Neural progenitor cell (in vitro differentiated cells): ENCODE data around the gene CCSER2. TPM values are rescaled to one million over a fixed set of nuclear protein-coding genes. Genes with fewer than 3 reads are reported as not detected.

Experiments used
- DNase-seq: peaks from one replicate; pipeline ENCODE4 v3.0.0-alpha.2; 2016; ENCODE audit warnings: low spot score
- H2AFZ ChIP-seq: fragments of 200-600 bp; sonication (generic); replicated peaks from 2 replicates; pipeline ENCODE4 v1.6.1; 2016; ENCODE audit warnings: antibody characterized with exemption
- H3F3A ChIP-seq: fragments of 200-600 bp; sonication (generic); 2 replicates; pipeline ENCODE4 v1.6.1; 2016; ENCODE audit warnings: antibody characterized with exemption, low read depth
- H3K27ac ChIP-seq: fragments of 200-600 bp; sonication (generic); 2 replicates; pipeline ENCODE4 v1.5.1; 2016; ENCODE audit warnings: mild to moderate bottlenecking
- H3K27me3 ChIP-seq: fragments of 200-600 bp; sonication (generic); 2 replicates; pipeline ENCODE4 v1.6.1; 2016; ENCODE audit warnings: mild to moderate bottlenecking, moderate library complexity
- H3K36me3 ChIP-seq: fragments of 200-600 bp; sonication (generic); 2 replicates; pipeline ENCODE4 v1.5.1; 2016
- H3K4me1 ChIP-seq: fragments of 200-600 bp; sonication (generic); 2 replicates; pipeline ENCODE4 v1.6.1; 2016; ENCODE audit warnings: mixed run types
- H3K4me2 ChIP-seq: fragments of 200-600 bp; sonication (generic); 2 replicates; pipeline ENCODE4 v1.6.1; 2016
- H3K4me3 ChIP-seq: fragments of 200-600 bp; sonication (generic); 2 replicates; pipeline ENCODE4 v1.5.1; 2016
- H3K79me2 ChIP-seq: fragments of 200-600 bp; sonication (generic); 2 replicates; pipeline ENCODE4 v1.6.1; 2016; ENCODE audit warnings: low read depth
- H3K9ac ChIP-seq: fragments of 200-600 bp; sonication (generic); 2 replicates; pipeline ENCODE4 v1.6.1; 2016
- H3K9me3 ChIP-seq: fragments of 200-600 bp; sonication (generic); 2 replicates; pipeline ENCODE4 v1.5.1; 2016; ENCODE audit warnings: low read depth
- H4K20me1 ChIP-seq: fragments of 200-600 bp; sonication (generic); 2 replicates; pipeline ENCODE4 v1.6.1; 2016; ENCODE audit warnings: low read depth
- H3K27ac Mint-ChIP-seq: 3 replicates; pipeline ENCODE4 v1.8.0; 2021; ENCODE audit warnings: mixed read lengths
- H3K27me3 Mint-ChIP-seq: 2 replicates; pipeline ENCODE4 v1.8.0; 2022; ENCODE audit warnings: low read depth, mild to moderate bottlenecking, inconsistent platforms, moderate library complexity, mixed read lengths; ENCODE audit not compliant: insufficient read depth
- H3K36me3 Mint-ChIP-seq: 3 replicates; pipeline ENCODE4 v1.8.0; 2021; ENCODE audit warnings: mixed read lengths
- H3K4me1 Mint-ChIP-seq: 3 replicates; pipeline ENCODE4 v1.8.0; 2021; ENCODE audit warnings: mixed read lengths
- H3K4me3 Mint-ChIP-seq: 3 replicates; pipeline ENCODE4 v1.8.0; 2021; ENCODE audit warnings: mild to moderate bottlenecking, moderate library complexity, mixed read lengths
- H3K9me3 Mint-ChIP-seq: 3 replicates; pipeline ENCODE4 v1.8.0; 2020; ENCODE audit warnings: mixed read lengths
- EZH2 ChIP-seq: fragments of 200-600 bp; sonication (generic); IDR thresholded peaks from 2 replicates; pipeline ENCODE4 v1.6.1; 2017; ENCODE audit warnings: antibody characterized with exemption, mild to moderate bottlenecking, moderate library complexity
- EZH2phosphoT487 ChIP-seq: fragments of 200-600 bp; sonication (generic); IDR thresholded peaks from 2 replicates; pipeline ENCODE4 v1.6.1; 2017; ENCODE audit warnings: antibody characterized with exemption
- total RNA-seq: library from RNA; depleted of rRNA; stranded (reverse); fragments of >200 nt; gene quantifications from 2 replicates; pipeline ENCODE4 v1.2.3, GENCODE V29; 2015; ENCODE audit warnings: low replicate concordance
- TF ChIP-seq, protein P1 (sequence below): fragments of 200-600 bp; sonication (generic); IDR thresholded peaks from 2 replicates; pipeline ENCODE4 v1.5.1; 2017; ENCODE audit warnings: antibody characterized with exemption, mild to moderate bottlenecking

CCSER2 gene
- total RNA-seq, 1 donor from 2014 or later: 39.3 TPM

- H3K4me1 Mint-ChIP-seq: peaks cover 14% of the 10 kb centered on the region
- H3K27me3 Mint-ChIP-seq: peaks cover 3% of the 10 kb centered on the region
- no peak overlapping the region for H3K27ac Mint-ChIP-seq
- no peak overlapping the region for H3K4me3 Mint-ChIP-seq
- peaks cover 32% of the 10 kb centered on the region for H3F3A ChIP-seq
- H3K27ac ChIP-seq: no peak overlapping the region
- TF ChIP-seq EZH2 (no peak), EZH2phosphoT487 (no peak)
- TF ChIP-seq, protein P1, sequence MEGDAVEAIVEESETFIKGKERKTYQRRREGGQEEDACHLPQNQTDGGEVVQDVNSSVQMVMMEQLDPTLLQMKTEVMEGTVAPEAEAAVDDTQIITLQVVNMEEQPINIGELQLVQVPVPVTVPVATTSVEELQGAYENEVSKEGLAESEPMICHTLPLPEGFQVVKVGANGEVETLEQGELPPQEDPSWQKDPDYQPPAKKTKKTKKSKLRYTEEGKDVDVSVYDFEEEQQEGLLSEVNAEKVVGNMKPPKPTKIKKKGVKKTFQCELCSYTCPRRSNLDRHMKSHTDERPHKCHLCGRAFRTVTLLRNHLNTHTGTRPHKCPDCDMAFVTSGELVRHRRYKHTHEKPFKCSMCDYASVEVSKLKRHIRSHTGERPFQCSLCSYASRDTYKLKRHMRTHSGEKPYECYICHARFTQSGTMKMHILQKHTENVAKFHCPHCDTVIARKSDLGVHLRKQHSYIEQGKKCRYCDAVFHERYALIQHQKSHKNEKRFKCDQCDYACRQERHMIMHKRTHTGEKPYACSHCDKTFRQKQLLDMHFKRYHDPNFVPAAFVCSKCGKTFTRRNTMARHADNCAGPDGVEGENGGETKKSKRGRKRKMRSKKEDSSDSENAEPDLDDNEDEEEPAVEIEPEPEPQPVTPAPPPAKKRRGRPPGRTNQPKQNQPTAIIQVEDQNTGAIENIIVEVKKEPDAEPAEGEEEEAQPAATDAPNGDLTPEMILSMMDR: no peak
- H3K79me2 ChIP-seq: no peaks in the 10 kb centered on the region
- H3K4me2 ChIP-seq: no peak overlapping the region
- DNase-seq: no peak
- H3K4me3 ChIP-seq: no peak overlapping the region
- H2AFZ ChIP-seq: peak overlapping the region; percentile 6
- H3K9me3 Mint-ChIP-seq: peaks cover 2% of the 10 kb centered on the region
- H3K9ac ChIP-seq: no peak overlapping the region
- H3K9me3 ChIP-seq: no peaks in the 10 kb centered on the region
- peaks cover 2% of the 10 kb centered on the region for H3K36me3 Mint-ChIP-seq
- peaks cover 20% of the 10 kb centered on the region for H3K4me1 ChIP-seq
- H3K27me3 ChIP-seq: no peaks in the 10 kb centered on the region
- H4K20me1 ChIP-seq: no peaks in the 10 kb centered on the region
- no peaks in the 10 kb centered on the region for H3K36me3 ChIP-seq
Measured at GRCh38 chr10:84563868-84564267, 235.5 kb downstream of the CCSER2 start.

DNA sequence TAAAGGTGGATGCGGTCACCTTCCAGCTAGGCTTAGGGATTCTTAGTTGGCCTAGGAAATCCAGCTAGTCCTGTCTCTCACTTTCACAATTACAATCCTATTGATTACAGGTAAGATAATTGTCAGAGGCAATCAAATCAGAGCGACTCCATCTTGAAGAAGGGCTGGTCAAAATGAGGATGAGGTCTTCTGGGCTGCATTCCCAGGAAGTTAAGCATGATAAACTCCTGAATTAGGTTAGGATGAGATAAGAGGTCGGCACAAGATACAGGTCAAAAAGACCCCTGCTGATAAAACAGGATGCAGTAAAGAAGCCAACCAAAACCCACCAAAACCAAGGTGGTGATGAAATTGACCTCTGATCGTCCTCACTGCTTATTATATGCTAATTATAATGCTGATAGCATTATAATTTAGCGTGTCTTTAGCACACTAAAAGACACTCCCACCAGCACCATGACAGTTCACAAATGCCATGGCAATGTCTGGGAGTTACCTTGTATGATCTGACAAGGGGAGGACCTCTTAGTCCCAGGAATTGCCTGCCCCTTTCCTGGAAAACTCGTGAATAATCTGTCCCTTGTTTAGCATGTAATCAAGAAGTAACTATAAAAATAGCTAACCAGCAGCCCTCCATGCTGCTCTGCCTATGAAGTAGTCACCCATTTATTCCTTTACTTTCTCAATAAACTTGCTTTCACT lies 237.6 kb downstream of the CCSER2 start:
- Histone ChIP-seq H3K9ac (no peak overlapping the region), H4K20me1 (no peaks in the 10 kb centered on the region), H3K4me1 (peaks cover 22% of the 10 kb centered on the region), H3K36me3 (no peaks in the 10 kb centered on the region), H3K27ac (peak overlapping the region; percentile 43), H3K27me3 (no peaks in the 10 kb centered on the region), H3K79me2 (no peaks in the 10 kb centered on the region), H2AFZ (no peak overlapping the region), H3K4me2 (no peak overlapping the region), H3K9me3 (no peaks in the 10 kb centered on the region), H3K4me3 (no peak overlapping the region), H3F3A (peaks cover 34% of the 10 kb centered on the region)
- TF ChIP-seq EZH2phosphoT487: no peak
- TF ChIP-seq, protein P1: no peak
- TF ChIP-seq EZH2: no peak
- no peak for DNase-seq
- Mint-ChIP-seq H3K4me1 (peaks cover 14% of the 10 kb centered on the region), H3K9me3 (peaks cover 4% of the 10 kb centered on the region), H3K36me3 (peaks cover 2% of the 10 kb centered on the region), H3K27me3 (peaks cover 5% of the 10 kb centered on the region), H3K4me3 (no peak overlapping the region), H3K27ac (no peak overlapping the region)

GRCh38 chr10:84567133-84567532 lies 238.7 kb downstream of the CCSER2 start:
- H3K4me3 Mint-ChIP-seq: no peak overlapping the region
- no peak overlapping the region for H3K4me3 ChIP-seq
- no peak overlapping the region for H2AFZ ChIP-seq
- H3K27ac Mint-ChIP-seq: no peak overlapping the region
- no peaks in the 10 kb centered on the region for H3K79me2 ChIP-seq
- H3K27ac ChIP-seq: peak overlapping the region; percentile 74
- no peaks in the 10 kb centered on the region for H3K36me3 ChIP-seq
- H3K27me3 ChIP-seq: no peaks in the 10 kb centered on the region
- no peak overlapping the region for H3K9ac ChIP-seq
- H3K4me1 Mint-ChIP-seq: peaks cover 14% of the 10 kb centered on the region
- H3F3A ChIP-seq: peaks cover 34% of the 10 kb centered on the region
- H3K9me3 ChIP-seq: no peaks in the 10 kb centered on the region
- no peaks in the 10 kb centered on the region for H4K20me1 ChIP-seq
- TF ChIP-seq, protein P1: no peak
- TF ChIP-seq EZH2: no peak
- peak; percentile 91 for TF ChIP-seq EZH2phosphoT487
- H3K4me2 ChIP-seq: peak overlapping the region; percentile 35
- peaks cover 2% of the 10 kb centered on the region for H3K36me3 Mint-ChIP-seq
- peaks cover 22% of the 10 kb centered on the region for H3K4me1 ChIP-seq
- peaks cover 5% of the 10 kb centered on the region for H3K27me3 Mint-ChIP-seq
- peak; percentile 72 for DNase-seq
- H3K9me3 Mint-ChIP-seq: peaks cover 4% of the 10 kb centered on the region

Other genes starting within 250 kb of the CCSER2 start
- gene GHITM, start 189.1 kb upstream of the CCSER2 start, total RNA-seq: 127 and 181 TPM in 2 replicates
- gene GPR15LG, start 154.8 kb upstream of the CCSER2 start, total RNA-seq: not detected in 2 replicates
- gene CDHR1, start 134.1 kb upstream of the CCSER2 start, total RNA-seq: 1.4 and 2.7 TPM in 2 replicates
- gene LRIT2, start 103.0 kb upstream of the CCSER2 start, total RNA-seq: not detected in 2 replicates
- gene LRIT1, start 87.0 kb upstream of the CCSER2 start, total RNA-seq: not detected in 2 replicates
- 0.71 and 1.9 TPM in 2 replicates for gene RGR, start 83.5 kb upstream of the CCSER2 start, total RNA-seq